Endodermal cell (in vitro differentiated cells): ENCODE measurements around the gene ANO3. TPM values are rescaled to one million over a fixed set of nuclear protein-coding genes. Genes with fewer than 3 reads are reported as not detected.

Source experiments
- DNase-seq: peaks from one replicate; pipeline ENCODE4 v3.0.0-alpha.2; 2017
- H3K27ac ChIP-seq: 2 replicates; pipeline ENCODE4 v1.5.1; 2013; ENCODE audit warnings: mild to moderate bottlenecking, low read depth, low read length, moderate library complexity
- H3K27me3 ChIP-seq: 2 replicates; pipeline ENCODE4 v1.6.1; 2013; ENCODE audit warnings: mild to moderate bottlenecking, low read length, moderate library complexity; ENCODE audit not compliant: insufficient read depth, control insufficient read depth, poor library complexity, severe bottlenecking
- H3K36me3 ChIP-seq: 2 replicates; pipeline ENCODE4 v1.7.0; 2013; ENCODE audit warnings: mild to moderate bottlenecking, low read length, moderate library complexity; ENCODE audit not compliant: control insufficient read depth, insufficient read depth
- H3K4me1 ChIP-seq: one replicate; pipeline ENCODE4 v1.7.0; 2013; ENCODE audit warnings: low read length; ENCODE audit not compliant: control insufficient read depth, insufficient read depth
- H3K4me3 ChIP-seq: 2 replicates; pipeline ENCODE4 v1.5.1; 2013; ENCODE audit warnings: mild to moderate bottlenecking, low read length, moderate library complexity
- H3K9ac ChIP-seq: 2 replicates; pipeline ENCODE4 v1.6.1; 2013; ENCODE audit warnings: mild to moderate bottlenecking, low read length, moderate library complexity; ENCODE audit not compliant: poor library complexity, severe bottlenecking; ENCODE audit errors: extremely low read depth
- H3K9me3 ChIP-seq: 2 replicates; pipeline ENCODE4 v1.6.1; 2013; ENCODE audit warnings: mild to moderate bottlenecking, low read length, moderate library complexity; ENCODE audit not compliant: control insufficient read depth
- H3K27ac Mint-ChIP-seq: 2 replicates; pipeline ENCODE4 v1.8.0; 2020; ENCODE audit warnings: mixed read lengths
- H3K27me3 Mint-ChIP-seq: 2 replicates; pipeline ENCODE4 v1.8.0; 2021; ENCODE audit warnings: mild to moderate bottlenecking, mixed read lengths; ENCODE audit not compliant: insufficient read depth
- H3K36me3 Mint-ChIP-seq: 2 replicates; pipeline ENCODE4 v1.8.0; 2020; ENCODE audit warnings: low read depth, mixed read lengths
- H3K4me1 Mint-ChIP-seq: 2 replicates; pipeline ENCODE4 v1.8.0; 2020; ENCODE audit warnings: mixed read lengths
- H3K4me3 Mint-ChIP-seq: 2 replicates; pipeline ENCODE4 v1.8.0; 2020; ENCODE audit warnings: mild to moderate bottlenecking, moderate library complexity, mixed read lengths
- H3K9me3 Mint-ChIP-seq: 2 replicates; pipeline ENCODE4 v1.8.0; 2020; ENCODE audit warnings: mild to moderate bottlenecking, mixed read lengths
- WGBS, 2 experiments: methylation state at CpG; one replicate each; pipeline versions ENCODE4 v1.1.5 to v1.1.7; 2013; ENCODE audit warnings: missing lambda C conversion rate in 2 of 2, mixed read lengths in 1 of 2; ENCODE audit not compliant: insufficient coverage in 1 of 2, insufficient read length in 1 of 2; 5-methylcytosine and 5-hydroxymethylcytosine counted together
- total RNA-seq, 2 donors: library from RNA; stranded (reverse); fragmentation: NEBNext Ultra II Directional in 1 of 2; extraction: Animal tissue kit (Norgen Biotek cat#: 25700) in 1 of 2; gene quantifications; 2 replicates in 1 of 2; 3 replicates in 1 of 2; pipeline ENCODE4 v1.2.1, GENCODE V29; 2021
- TF ChIP-seq, protein P1 (sequence below): fragments of 200-600 bp; sonication (generic); conservative IDR thresholded peaks from 2 replicates; pipeline ENCODE4 v1.5.0; 2021; ENCODE audit warnings: antibody characterized with exemption, mild to moderate bottlenecking

The ANO3 gene
- total RNA-seq, 2 donors from 2014 or later: not detected

DNA sequence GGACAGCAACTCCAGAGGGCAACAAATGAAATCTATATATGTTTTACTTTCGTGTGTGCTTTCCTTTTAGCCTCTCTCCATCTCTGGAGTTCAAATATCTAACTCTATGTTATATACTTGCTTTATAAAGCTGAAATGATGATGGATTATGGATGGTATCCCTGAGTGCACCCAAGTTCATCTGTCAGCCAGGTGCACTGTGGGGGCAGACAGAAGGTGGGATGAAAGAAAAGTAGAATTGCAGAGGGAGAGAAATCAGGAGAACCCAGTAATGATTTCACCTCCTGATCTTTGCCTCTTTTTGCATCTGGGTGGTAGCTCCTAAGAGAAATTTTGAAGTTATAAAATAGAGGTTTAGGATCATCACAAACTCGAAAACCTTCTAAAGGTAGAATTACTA is 237.7 kb downstream of the ANO3 start:
- Histone ChIP-seq H3K27me3 (no peaks in the 10 kb centered on the region), H3K36me3 (no peaks in the 10 kb centered on the region), H3K27ac (no peak overlapping the region), H3K4me1 (no peaks in the 10 kb centered on the region), H3K9me3 (no peaks in the 10 kb centered on the region), H3K4me3 (no peak overlapping the region), H3K9ac (no peak overlapping the region)
- Mint-ChIP-seq H3K36me3 (no peaks in the 10 kb centered on the region), H3K4me1 (peaks cover 17% of the 10 kb centered on the region), H3K27me3 (no peaks in the 10 kb centered on the region), H3K4me3 (no peak overlapping the region), H3K9me3 (no peaks in the 10 kb centered on the region), H3K27ac (no peak overlapping the region)
- WGBS, 2 experiments: 95% methylated on average over 2 of the region's 2 CpGs; no CpG with 5 or more reads in 1 of the 2 experiments
- TF ChIP-seq, protein P1, sequence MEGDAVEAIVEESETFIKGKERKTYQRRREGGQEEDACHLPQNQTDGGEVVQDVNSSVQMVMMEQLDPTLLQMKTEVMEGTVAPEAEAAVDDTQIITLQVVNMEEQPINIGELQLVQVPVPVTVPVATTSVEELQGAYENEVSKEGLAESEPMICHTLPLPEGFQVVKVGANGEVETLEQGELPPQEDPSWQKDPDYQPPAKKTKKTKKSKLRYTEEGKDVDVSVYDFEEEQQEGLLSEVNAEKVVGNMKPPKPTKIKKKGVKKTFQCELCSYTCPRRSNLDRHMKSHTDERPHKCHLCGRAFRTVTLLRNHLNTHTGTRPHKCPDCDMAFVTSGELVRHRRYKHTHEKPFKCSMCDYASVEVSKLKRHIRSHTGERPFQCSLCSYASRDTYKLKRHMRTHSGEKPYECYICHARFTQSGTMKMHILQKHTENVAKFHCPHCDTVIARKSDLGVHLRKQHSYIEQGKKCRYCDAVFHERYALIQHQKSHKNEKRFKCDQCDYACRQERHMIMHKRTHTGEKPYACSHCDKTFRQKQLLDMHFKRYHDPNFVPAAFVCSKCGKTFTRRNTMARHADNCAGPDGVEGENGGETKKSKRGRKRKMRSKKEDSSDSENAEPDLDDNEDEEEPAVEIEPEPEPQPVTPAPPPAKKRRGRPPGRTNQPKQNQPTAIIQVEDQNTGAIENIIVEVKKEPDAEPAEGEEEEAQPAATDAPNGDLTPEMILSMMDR: no peak
- DNase-seq: no peak

DNA sequence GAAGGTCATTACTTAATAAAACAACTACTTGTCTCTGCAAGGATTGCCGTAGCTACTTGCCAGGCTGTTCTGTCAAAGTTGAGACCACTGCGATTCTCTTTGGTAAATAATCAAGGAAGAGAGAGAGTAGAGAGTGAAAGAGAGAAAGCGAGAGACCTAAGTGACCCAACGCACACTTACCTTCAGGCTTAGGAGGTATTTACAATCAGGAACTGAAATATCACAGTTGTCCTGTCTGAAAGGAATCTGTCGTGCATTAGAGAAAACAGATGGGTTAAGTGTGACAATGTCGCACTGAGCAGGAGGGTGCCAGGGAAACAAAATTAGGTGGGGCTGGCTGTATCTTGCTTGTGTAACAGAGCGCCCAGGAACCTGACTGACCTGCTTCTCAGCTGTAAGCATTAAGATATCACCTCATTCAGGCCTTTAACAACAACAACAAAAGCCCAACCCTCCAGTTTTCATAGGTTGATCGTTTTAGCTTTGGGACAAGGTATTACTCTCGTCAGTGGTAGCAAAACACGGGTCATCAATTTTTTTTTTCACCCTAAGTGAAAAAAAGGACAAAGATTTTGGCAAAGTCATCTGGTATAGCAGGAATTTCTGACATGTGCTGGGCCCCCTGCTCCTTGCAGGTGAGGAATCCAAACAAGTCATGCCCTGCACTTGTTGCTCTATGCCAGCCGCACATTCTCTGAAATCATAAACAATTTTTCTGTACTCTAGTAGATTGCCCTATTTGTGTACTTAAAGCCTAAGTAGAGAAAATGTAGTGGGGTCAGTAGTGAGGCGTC is 240.1 kb downstream of the ANO3 start, which contains the start of gene MUC15:
Gene MUC15 (minus strand): TSS at position 403 of the 794 bp plus-strand sequence. CDS start 5,169 bp downstream, outside the sequence.
- Histone ChIP-seq H3K9ac (no peak within 1 kb of the TSS), H3K36me3 (no peaks in the 10 kb centered on the region), H3K4me1 (no peaks in the 10 kb centered on the region), H3K4me3 (no peak within 1 kb of the TSS), H3K27me3 (no peaks in the 10 kb centered on the region), H3K9me3 (no peaks in the 10 kb centered on the region), H3K27ac (no peak within 1 kb of the TSS)
- Mint-ChIP-seq H3K4me3 (no peak within 1 kb of the TSS), H3K4me1 (peaks cover 17% of the 10 kb centered on the region), H3K27me3 (no peaks in the 10 kb centered on the region), H3K36me3 (no peaks in the 10 kb centered on the region), H3K9me3 (no peaks in the 10 kb centered on the region), H3K27ac (peak within 1 kb of the TSS; percentile 49)
- TF ChIP-seq, protein P1: no peak
- WGBS, 2 experiments: 86 to 91% methylated on average over 8 to 11 of the region's 12 CpGs
- DNase-seq: peak; percentile 66

DNA sequence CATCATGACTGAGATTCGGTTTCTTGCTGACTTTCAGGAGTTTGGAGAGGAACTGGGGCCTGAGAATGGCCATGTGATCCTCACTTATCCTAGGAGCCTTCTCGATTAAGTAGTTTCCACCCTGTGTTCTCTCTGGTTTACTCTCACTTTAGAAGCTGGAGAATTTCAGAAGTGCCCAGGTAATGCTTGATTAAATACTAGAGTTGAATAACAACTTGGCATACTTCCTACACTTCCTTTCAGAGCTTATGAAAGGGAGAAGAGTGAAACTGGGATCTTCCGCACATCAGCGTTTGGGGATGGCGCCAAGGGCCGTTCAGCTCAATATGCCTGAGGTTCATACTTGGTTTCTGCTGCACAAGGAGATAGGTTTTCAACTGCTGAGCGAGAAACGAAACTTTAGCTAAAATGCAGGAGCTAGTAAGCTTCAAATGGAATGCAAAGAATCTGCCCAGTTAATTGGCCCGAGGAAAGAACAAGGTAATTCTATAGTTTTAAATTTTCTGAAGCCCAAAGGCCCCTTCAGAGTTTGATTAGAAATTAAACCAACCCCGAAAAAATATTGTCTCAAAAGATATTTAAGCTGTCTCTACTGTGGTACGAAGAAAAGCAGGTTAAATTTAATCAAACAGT is 241.0 kb downstream of the ANO3 start:
- H3K4me1 Mint-ChIP-seq: peaks cover 17% of the 10 kb centered on the region
- no peak for DNase-seq
- Histone ChIP-seq H3K9ac (no peak overlapping the region), H3K4me1 (no peaks in the 10 kb centered on the region), H3K27me3 (no peaks in the 10 kb centered on the region), H3K27ac (no peak overlapping the region), H3K9me3 (no peaks in the 10 kb centered on the region), H3K36me3 (no peaks in the 10 kb centered on the region), H3K4me3 (no peak overlapping the region)
- H3K4me3 Mint-ChIP-seq: no peak overlapping the region
- WGBS, 2 experiments: 91 to 94% methylated on average over 11 of the region's 11 CpGs
- no peaks in the 10 kb centered on the region for H3K27me3 Mint-ChIP-seq
- H3K36me3 Mint-ChIP-seq: no peaks in the 10 kb centered on the region
- TF ChIP-seq, protein P1: no peak
- peak overlapping the region; percentile 49 for H3K27ac Mint-ChIP-seq
- no peaks in the 10 kb centered on the region for H3K9me3 Mint-ChIP-seq
